Airway epithelial cell (primary cell): ENCODE results near the gene HES3. TPM values are rescaled to one million over a fixed set of nuclear protein-coding genes. Genes with fewer than 3 reads are reported as not detected.

Source experiments
- total RNA-seq: library from RNA; depleted of rRNA; stranded (reverse); fragments of >200 nt; gene quantifications from 2 replicates; pipeline ENCODE4 v1.2.3, GENCODE V29; 2015

HES3 gene
- 0.78 TPM in 1 of 2 replicates, not detected in the other for total RNA-seq

GRCh38 chr1:6243993-6244392 is at the start of gene HES3:
Gene HES3 (plus strand): TSS chr1:6244179. CDS start chr1:6244366, 187 bp downstream.

GRCh38 chr1:6199298-6200187 is 44.4 kb upstream of the HES3 start, which contains the start of gene RPL22:
Gene RPL22 (minus strand): TSS chr1:6199595. CDS start chr1:6199573, 22 bp downstream.

GRCh38 chr1:6205849-6206519 is 38.0 kb upstream of the HES3 start, which contains the start of gene RNF207:
Gene RNF207 (plus strand): TSS chr1:6206119. CDS start chr1:6206536, 417 bp downstream.

GRCh38 chr1:6260961-6261614 is 17.1 kb downstream of the HES3 start, which contains the start of gene GPR153:
Gene GPR153 (minus strand): TSS chr1:6261098. CDS start chr1:6254905, 6,193 bp downstream.

Other genes with a start within 250 kb of the HES3 start
- 2.0 and 2.3 TPM in 2 replicates for gene KCNAB2, start 198.3 kb upstream of the HES3 start, total RNA-seq
- gene CHD5, start 63.9 kb upstream of the HES3 start, total RNA-seq = 0.07 TPM in 1 of 2 replicates, not detected in the other
- 226 TPM in 2 replicates for gene RPL22, start 44.6 kb upstream of the HES3 start, total RNA-seq
- gene RNF207, start 38.1 kb upstream of the HES3 start, total RNA-seq = 3.7 and 5.1 TPM in 2 replicates
- gene ICMT, start 8.2 kb upstream of the HES3 start, total RNA-seq = 59.0 and 82.4 TPM in 2 replicates
- gene GPR153, start 16.9 kb downstream of the HES3 start, total RNA-seq = 39.9 and 43.1 TPM in 2 replicates
- gene ACOT7, start 149.6 kb downstream of the HES3 start, total RNA-seq = 130 and 138 TPM in 2 replicates
- 173 and 201 TPM in 2 replicates for gene HES2, start 175.7 kb downstream of the HES3 start, total RNA-seq
- gene ESPN, start 180.6 kb downstream of the HES3 start, total RNA-seq = 13.7 and 14.0 TPM in 2 replicates
- gene TNFRSF25, start 222.0 kb downstream of the HES3 start, total RNA-seq = 31.7 and 34.3 TPM in 2 replicates
- gene PLEKHG5, start 247.5 kb downstream of the HES3 start, total RNA-seq = 42.2 and 51.3 TPM in 2 replicates